GM18519 (cell line): ENCODE measurements around the gene CHST12.
"Not testable (repeated sequence)": the region's sequence is repeated elsewhere in the genome, so short reads cannot be mapped to it uniquely, and the experiment has no call there.

Experiments
- ATAC-seq: cut with Tn5 transposase; IDR thresholded peaks from one replicate; pipeline ENCODE4 v1.9.1; 2021; ENCODE audit warnings: mild to moderate bottlenecking, moderate library complexity; ENCODE audit not compliant: unreplicated experiment, low FRiP score

The CHST12 gene

DNA sequence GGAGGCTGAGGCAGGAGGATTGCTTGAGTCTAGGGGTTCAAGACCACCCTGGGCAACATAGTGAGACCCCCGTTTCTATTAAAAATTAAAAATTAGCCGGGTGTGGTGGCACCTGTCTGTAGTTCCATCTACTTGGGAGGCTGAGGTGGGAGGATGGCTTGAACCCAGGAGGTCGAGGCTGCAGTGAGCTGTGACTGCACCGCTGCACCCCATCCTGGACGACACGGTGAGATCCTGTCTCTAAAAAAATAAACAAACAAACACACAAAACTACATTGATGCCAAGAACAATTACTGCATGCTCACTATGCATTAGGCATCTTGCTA lies 761 bp upstream of the CHST12 start:
- no peak for ATAC-seq

- ATAC-seq = no peak
These were observed 572 bp downstream of the CHST12 start for GRCh38 chr7:2403718-2404648.

- no peak for ATAC-seq
These were observed 1.3 kb downstream of the CHST12 start for GRCh38 chr7:2404714-2405119.

- no peak for ATAC-seq
These were observed 1.8 kb downstream of the CHST12 start for GRCh38 chr7:2405201-2405600.

DNA sequence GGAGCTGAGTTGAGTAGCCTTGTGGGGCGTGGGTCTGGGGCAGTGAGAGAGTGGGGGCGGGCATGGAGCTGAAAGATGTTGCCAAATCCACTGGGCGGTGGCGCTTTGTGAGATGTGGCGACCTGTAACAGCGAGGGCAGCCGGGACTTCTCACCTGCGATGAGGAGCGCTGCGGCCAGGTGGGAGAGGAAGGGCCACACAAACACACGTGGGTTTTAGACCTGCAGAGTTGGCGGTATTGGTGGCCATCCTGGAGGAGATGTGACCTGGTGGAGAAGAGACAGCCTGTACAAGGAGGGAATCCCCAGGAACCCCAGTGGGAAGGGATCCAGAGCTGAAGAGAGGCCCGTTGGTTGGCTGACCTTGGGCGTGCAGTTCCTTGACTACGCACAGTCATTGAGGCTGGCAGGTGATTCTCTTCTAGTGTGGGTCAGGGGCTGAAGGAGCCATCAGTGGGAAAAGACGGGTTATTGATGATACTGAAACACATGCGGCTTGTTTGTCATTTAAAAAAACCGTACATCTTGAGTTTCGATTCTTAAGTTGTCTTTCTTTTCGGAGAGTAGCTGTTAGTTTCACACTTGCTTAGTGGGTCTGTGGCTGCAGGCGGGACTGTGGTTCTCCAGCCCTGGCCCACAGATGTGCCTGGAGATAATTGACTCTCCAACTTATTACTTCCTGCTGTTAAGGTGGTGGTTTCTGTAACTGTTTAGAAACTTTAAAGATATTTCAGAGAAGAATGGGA lies 2.4 kb downstream of the CHST12 start:
- ATAC-seq = peak; percentile 31

DNA sequence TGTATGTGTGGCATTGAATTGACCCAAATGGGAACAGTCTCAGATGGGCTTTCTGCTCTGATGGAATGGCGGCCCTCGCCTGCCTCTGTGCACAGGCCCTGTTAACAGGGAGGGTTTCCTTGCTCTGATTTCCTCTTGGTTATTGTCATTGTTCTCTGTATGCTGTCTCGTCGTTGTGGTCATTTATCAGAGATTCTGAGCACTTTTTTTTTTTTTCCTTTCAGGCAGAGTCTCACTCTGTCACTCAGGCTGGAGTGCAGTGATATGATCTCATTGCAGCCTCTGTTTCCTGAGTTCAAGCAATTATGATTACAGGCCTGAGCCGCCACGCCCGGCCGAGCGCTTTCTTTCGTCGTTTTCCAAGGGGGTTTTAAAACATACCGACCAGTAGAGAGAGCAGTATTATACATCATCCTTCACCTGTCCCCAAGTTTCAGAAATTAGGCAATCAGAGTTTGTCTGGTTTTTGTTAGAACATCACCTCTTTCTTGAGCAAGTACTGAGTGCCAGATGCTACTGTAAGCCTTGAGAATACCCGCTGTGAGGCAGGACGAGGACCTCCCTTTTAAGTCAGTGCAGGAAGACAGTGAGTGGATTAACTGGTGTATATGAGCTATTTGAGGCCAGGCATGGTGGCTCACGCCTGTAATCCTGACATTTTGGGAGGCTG lies 6.5 kb downstream of the CHST12 start:
- no peak for ATAC-seq

DNA sequence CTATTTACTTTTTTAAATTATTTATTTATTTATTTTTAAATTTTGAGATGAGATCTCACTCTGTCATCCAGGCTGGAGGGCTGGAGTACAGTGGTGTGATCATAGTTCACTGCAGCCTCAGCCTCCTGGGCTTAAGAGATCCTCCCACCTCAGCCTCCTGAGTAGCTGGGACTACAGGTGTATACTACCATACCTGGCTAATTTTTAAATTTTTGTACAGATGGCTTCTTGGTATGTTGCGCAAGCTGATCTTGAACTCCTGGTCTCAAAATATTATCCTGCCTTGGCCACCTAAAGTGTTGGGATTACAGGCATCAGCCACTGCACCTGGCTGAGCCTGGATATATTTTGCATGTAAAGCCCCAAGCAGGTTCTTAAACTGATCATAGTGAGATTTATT lies 7.6 kb downstream of the CHST12 start:
- no peak for ATAC-seq

GRCh38 chr7:2411815-2412586 lies 8.6 kb downstream of the CHST12 start:
- ATAC-seq = no peak

- no peak for ATAC-seq
These were observed 9.3 kb downstream of the CHST12 start for GRCh38 chr7:2412587-2413201.

DNA sequence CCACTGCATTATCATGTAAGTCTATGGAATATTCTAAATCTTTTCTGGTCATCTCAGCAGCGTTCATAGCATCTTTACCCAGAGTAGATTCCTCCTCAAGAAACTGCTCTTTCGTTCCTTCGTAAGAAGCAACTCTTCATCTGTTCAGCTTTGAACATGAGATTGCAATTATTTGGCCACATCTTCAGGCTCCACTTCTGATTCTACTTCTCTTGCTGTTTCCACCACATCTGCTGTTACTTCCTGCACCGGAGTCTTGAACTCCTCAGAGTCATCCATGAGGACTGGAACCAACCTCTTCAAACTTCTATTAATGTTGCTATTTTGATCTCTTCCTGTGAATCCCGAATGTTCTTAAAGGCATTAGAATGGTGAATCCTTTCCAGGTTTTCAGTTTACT lies 12.7 kb downstream of the CHST12 start:
- no peak for ATAC-seq

DNA sequence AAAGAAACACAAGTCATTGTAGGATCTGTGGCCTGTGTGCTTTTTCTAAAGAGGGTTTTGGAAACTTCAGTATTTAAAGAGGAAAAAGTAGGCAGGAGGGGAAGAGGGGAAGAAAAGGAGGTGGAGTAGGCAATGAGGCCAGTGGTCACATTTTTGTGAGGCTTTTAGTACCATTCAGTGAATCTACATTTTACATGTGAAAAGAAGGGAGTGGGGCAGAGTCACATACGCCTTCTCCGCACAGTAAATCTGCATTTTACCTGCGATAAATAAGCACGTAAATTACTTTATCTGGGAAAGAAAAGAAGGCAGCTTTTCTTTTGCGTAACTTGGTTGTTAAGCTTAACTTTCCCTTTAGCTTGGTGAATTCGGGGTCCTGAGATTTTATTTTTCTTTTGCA lies 13.2 kb downstream of the CHST12 start:
- ATAC-seq = no peak

GRCh38 chr7:2417178-2417577 lies 13.8 kb downstream of the CHST12 start:
- not testable (repeated sequence) for ATAC-seq

- ATAC-seq = no peak
These were observed 14.6 kb downstream of the CHST12 start for GRCh38 chr7:2417981-2418481.

GRCh38 chr7:2420216-2420933 lies 17.0 kb downstream of the CHST12 start:
- no peak for ATAC-seq

GRCh38 chr7:2421943-2422310 lies 18.5 kb downstream of the CHST12 start:
- no peak for ATAC-seq

GRCh38 chr7:2425749-2426148 lies 22.3 kb downstream of the CHST12 start:
- ATAC-seq = no peak

- no peak for ATAC-seq
These were observed 28.0 kb downstream of the CHST12 start for GRCh38 chr7:2431260-2431867.

DNA sequence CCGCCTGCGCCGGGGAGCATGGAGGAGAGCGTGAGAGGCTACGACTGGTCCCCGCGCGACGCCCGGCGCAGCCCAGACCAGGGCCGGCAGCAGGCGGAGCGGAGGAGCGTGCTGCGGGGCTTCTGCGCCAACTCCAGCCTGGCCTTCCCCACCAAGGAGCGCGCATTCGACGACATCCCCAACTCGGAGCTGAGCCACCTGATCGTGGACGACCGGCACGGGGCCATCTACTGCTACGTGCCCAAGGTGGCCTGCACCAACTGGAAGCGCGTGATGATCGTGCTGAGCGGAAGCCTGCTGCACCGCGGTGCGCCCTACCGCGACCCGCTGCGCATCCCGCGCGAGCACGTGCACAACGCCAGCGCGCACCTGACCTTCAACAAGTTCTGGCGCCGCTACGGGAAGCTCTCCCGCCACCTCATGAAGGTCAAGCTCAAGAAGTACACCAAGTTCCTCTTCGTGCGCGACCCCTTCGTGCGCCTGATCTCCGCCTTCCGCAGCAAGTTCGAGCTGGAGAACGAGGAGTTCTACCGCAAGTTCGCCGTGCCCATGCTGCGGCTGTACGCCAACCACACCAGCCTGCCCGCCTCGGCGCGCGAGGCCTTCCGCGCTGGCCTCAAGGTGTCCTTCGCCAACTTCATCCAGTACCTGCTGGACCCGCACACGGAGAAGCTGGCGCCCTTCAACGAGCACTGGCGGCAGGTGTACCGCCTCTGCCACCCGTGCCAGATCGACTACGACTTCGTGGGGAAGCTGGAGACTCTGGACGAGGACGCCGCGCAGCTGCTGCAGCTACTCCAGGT lies 29.7 kb downstream of the CHST12 start:
- ATAC-seq = no peak
